Tibial nerve (tissue), 4 donors: Measurements from ENCODE around the gene CLEC6A. TPM values are rescaled to one million over a fixed set of nuclear protein-coding genes. Genes with fewer than 3 reads are reported as not detected.
"Not testable (repeated sequence)": the region's sequence is repeated elsewhere in the genome, so short reads cannot be mapped to it uniquely, and the experiment has no call there.

Experiments used
- DNase-seq, 2 donors: peaks; one replicate each; pipeline ENCODE4 v3.0.0-alpha.2; 2019; ENCODE audit warnings: low spot score in 2 of 2
- H3K27ac ChIP-seq, 4 donors: fragments of 200-600 bp; sonication (generic) in 3 of 4; one replicate each; pipeline ENCODE4 v1.5.1; 2017 to 2019; ENCODE audit warnings: mild to moderate bottlenecking in 1 of 4
- H3K27me3 ChIP-seq, 2 donors: fragments of 200-600 bp; sonication (generic) in 1 of 2; one replicate each; pipeline versions ENCODE4 v1.5.1 to v1.6.0; 2017 to 2019
- H3K36me3 ChIP-seq, 3 donors: fragments of 200-600 bp; sonication (generic); one replicate each; pipeline ENCODE4 v1.5.1; 2018 to 2019
- H3K4me1 ChIP-seq, 4 donors: fragments of 200-600 bp; sonication (generic) in 3 of 4; one replicate each; pipeline ENCODE4 v1.5.1; 2017 to 2019
- H3K4me3 ChIP-seq, 4 donors: fragments of 200-600 bp; sonication (generic) in 3 of 4; one replicate each; pipeline ENCODE4 v1.5.1; 2017 to 2019; ENCODE audit warnings: mild to moderate bottlenecking in 1 of 4, moderate library complexity in 1 of 4
- H3K9me3 ChIP-seq, 4 donors: fragments of 200-600 bp; sonication (generic) in 3 of 4; one replicate each; pipeline ENCODE4 v1.5.1; 2017 to 2019
- EP300 ChIP-seq, 2 donors: sonication (generic); formaldehyde crosslinking; IDR thresholded peaks; one replicate each; pipeline ENCODE4 v1.6.1; 2017; ENCODE audit warnings: antibody characterized with exemption in 2 of 2, mild to moderate bottlenecking in 1 of 2
- POLR2A ChIP-seq, 2 donors: fragments of 450-650 bp; IDR thresholded peaks; one replicate each; pipeline ENCODE4 v1.6.1; 2017; ENCODE audit warnings: antibody characterized with exemption in 2 of 2, mild to moderate bottlenecking in 2 of 2, moderate library complexity in 2 of 2
- WGBS, 2 donors: methylation state at CpG; one replicate each; pipeline ENCODE4 v1.1.5; 2018; 5-methylcytosine and 5-hydroxymethylcytosine counted together
- total RNA-seq, 4 donors: library from RNA; depleted of rRNA; stranded (reverse); fragments of >200 nt; gene quantifications; one replicate each; pipeline ENCODE4 v1.1.0, GENCODE V29; 2016
- TF ChIP-seq, protein P1 (sequence below), 5 experiments: fragments of 200-600 bp in 3 of 5; fragments of 450-650 bp in 2 of 5; sonication (generic) in 3 of 5; IDR thresholded peaks; one replicate each; pipeline ENCODE4 v1.5.1; 2016 to 2019; ENCODE audit warnings: antibody characterized with exemption in 5 of 5, mild to moderate bottlenecking in 3 of 5, moderate library complexity in 2 of 5

CLEC6A gene
- not detected for total RNA-seq

DNA sequence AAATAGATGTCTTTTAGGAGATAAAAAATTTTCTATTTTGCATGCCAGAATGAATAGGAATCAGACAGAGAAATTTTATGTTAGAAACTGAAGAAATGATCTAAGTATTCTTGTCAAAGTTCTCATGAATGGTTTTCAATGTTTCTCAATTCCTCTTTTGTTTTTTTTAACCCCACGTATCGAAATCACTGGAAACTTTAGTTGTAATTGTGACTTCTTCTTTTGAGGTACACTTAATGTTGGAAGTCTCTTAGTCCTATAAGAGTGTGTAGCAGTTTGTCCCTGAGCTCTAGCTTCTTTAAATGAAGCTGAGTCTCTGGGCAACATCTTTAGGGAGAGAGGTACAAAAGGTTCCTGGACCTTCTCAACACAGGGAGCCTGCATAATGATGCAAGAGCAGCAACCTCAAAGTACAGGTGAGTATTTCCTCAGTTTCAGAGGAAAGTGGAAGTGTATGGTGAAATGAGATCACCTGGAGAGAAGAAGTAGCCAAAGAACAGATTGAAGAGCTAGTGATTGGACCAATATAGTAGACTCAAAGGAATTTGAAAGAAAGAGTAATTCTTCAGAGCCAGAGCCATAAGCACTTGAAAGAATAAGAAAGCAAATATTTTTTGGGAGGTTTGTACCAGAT, at the start of gene CLEC6A:
TSS of gene CLEC6A (plus strand) at position 236 of the 634 bp plus-strand sequence. CDS start at position 386, 150 bp downstream.
- 52 to 58% methylated on average over 2 of the region's 2 CpGs for WGBS, 2 donors
- Histone ChIP-seq H3K36me3 (no peaks in the 10 kb centered on the region), H3K4me1 (no peaks in the 10 kb centered on the region), H3K9me3 (no peaks in the 10 kb centered on the region), H3K27ac (no peak within 1 kb of the TSS), H3K4me3 (no peak within 1 kb of the TSS), H3K27me3 (no peaks in the 10 kb centered on the region)
- TF ChIP-seq POLR2A (IDR thresholded peaks at IDR 0.05) (no peak), EP300 (IDR thresholded peaks at IDR 0.05) (no peak)
- TF ChIP-seq, protein P1, sequence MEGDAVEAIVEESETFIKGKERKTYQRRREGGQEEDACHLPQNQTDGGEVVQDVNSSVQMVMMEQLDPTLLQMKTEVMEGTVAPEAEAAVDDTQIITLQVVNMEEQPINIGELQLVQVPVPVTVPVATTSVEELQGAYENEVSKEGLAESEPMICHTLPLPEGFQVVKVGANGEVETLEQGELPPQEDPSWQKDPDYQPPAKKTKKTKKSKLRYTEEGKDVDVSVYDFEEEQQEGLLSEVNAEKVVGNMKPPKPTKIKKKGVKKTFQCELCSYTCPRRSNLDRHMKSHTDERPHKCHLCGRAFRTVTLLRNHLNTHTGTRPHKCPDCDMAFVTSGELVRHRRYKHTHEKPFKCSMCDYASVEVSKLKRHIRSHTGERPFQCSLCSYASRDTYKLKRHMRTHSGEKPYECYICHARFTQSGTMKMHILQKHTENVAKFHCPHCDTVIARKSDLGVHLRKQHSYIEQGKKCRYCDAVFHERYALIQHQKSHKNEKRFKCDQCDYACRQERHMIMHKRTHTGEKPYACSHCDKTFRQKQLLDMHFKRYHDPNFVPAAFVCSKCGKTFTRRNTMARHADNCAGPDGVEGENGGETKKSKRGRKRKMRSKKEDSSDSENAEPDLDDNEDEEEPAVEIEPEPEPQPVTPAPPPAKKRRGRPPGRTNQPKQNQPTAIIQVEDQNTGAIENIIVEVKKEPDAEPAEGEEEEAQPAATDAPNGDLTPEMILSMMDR (IDR thresholded peaks at IDR 0.05), result no peak
- DNase-seq, result no peak

DNA sequence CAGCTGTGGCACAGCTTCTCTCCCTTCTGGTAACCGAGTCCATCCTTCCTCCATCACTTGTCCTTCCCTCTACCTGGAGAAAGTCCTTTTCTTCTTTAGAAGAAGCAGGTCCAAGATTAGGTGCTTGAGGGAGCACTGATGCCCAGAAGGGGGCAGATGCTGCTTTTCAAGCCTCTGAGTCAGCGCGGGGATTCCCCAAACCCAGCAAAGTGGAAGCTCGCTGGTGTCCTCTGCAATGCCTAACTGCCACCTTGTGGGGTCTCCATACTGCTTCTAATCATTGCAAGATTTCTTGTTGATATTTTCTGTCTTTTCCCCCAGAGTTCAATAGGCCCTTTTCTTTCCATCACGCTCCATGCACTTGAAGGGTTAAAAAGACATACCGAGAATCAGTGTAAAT, 36.2 kb upstream of the CLEC6A start:
- not testable (repeated sequence) for H3K9me3 ChIP-seq, H3K27ac ChIP-seq, H3K27me3 ChIP-seq, DNase-seq, H3K36me3 ChIP-seq, H3K4me3 ChIP-seq, H3K4me1 ChIP-seq
- WGBS, 2 donors, result no CpG with 5 or more reads among the region's 6 CpGs

DNA sequence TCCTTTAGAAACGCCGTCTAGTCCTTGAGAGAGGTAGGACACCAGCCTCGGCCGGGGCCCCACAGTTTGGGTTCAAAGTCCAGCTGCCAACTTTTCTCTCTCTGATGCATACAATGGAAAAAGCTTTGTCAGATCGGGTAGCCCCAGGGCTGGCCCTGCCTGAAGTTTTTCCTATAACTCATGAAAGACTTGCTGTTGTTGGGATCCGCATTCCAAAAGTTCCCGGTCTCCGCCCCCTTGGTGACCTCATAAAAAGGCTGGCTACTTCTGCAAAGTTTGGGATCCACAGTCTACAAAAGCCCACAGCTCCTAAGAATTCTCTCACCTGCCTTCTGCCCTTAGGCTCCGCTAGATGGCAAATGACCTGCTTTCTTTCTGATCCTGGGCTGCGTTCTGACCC, 35.3 kb upstream of the CLEC6A start:
- no peaks in the 10 kb centered on the region for H3K4me1 ChIP-seq
- H3K27ac ChIP-seq, result no peak overlapping the region
- WGBS, 2 donors, result no CpG with 5 or more reads among the region's 10 CpGs
- H3K36me3 ChIP-seq, result no peaks in the 10 kb centered on the region
- TF ChIP-seq EP300 (IDR thresholded peaks at IDR 0.05) (no peak), POLR2A (IDR thresholded peaks at IDR 0.05) (no peak)
- TF ChIP-seq, protein P1 (IDR thresholded peaks at IDR 0.05), result no peak
- DNase-seq, result no peak
- H3K9me3 ChIP-seq, result no peaks in the 10 kb centered on the region
- H3K27me3 ChIP-seq, result no peaks in the 10 kb centered on the region
- H3K4me3 ChIP-seq, result no peak overlapping the region

DNA sequence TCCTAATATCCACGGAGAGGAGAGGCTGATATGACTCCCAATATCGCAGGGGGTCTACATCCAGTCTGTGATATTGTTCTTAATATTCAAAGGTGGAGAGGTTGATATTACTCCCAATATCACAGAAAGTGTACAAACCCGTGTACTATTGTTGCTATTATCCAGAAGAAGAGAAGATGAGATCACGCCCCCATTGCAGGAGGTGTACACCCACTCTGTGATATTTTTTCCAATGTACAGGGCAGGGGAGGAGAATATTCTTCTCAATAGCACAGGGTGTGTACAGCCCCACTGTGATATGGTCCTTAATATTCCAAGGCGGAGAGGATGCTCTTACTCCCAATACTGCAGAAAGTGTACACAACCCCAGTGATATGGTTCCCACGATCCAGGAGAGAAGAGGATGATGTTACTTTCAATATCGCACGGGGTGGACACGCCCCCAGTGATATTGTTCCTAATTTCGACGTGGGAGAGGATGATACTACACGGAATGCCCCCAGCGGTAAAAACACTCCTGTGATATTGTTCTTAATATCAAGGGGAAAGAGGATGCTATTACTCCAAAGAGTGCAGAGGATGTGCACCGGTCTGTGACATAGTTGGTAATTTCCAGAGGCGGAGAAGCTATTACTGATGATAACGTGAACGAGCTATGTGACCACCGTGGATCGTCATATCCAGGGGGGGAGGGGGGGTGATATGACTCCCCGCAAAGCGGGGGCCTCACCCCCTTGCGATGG, 11.1 kb upstream of the CLEC6A start:
- H3K9me3 ChIP-seq, H3K4me1 ChIP-seq, DNase-seq, H3K4me3 ChIP-seq, H3K27me3 ChIP-seq, H3K36me3 ChIP-seq, H3K27ac ChIP-seq: not testable (repeated sequence)
- WGBS, 2 donors, result 89 to 90% methylated on average over 22 of the region's 22 CpGs

DNA sequence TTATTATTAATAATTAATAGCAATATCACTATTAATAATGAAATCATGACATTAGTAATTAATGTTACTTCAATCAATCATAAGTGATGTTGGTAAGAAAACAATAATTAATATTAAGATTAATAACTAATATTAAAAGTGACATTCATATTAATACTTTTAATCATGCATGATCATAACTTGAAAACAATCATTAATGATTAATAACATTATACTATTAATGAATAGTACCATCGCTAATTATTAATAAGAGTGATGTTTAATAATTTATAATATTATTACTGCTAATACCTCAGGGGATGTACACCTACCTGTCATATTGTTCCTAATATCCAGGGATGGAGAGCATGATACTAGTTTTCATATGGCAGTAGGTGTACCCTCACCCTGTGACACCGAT, 10.0 kb upstream of the CLEC6A start:
- Histone ChIP-seq H3K4me3 (no peak overlapping the region), H3K36me3 (no peaks in the 10 kb centered on the region), H3K9me3 (no peaks in the 10 kb centered on the region), H3K27ac (no peak overlapping the region), H3K27me3 (no peaks in the 10 kb centered on the region), H3K4me1 (no peaks in the 10 kb centered on the region)
- DNase-seq, result no peak
- TF ChIP-seq EP300 (IDR thresholded peaks at IDR 0.05), result no peak
- no peak for TF ChIP-seq POLR2A (IDR thresholded peaks at IDR 0.05)
- TF ChIP-seq, protein P1 (IDR thresholded peaks at IDR 0.05), result no peak
- WGBS, 2 donors, result 96 to 97% methylated on average over 2 of the region's 2 CpGs

DNA sequence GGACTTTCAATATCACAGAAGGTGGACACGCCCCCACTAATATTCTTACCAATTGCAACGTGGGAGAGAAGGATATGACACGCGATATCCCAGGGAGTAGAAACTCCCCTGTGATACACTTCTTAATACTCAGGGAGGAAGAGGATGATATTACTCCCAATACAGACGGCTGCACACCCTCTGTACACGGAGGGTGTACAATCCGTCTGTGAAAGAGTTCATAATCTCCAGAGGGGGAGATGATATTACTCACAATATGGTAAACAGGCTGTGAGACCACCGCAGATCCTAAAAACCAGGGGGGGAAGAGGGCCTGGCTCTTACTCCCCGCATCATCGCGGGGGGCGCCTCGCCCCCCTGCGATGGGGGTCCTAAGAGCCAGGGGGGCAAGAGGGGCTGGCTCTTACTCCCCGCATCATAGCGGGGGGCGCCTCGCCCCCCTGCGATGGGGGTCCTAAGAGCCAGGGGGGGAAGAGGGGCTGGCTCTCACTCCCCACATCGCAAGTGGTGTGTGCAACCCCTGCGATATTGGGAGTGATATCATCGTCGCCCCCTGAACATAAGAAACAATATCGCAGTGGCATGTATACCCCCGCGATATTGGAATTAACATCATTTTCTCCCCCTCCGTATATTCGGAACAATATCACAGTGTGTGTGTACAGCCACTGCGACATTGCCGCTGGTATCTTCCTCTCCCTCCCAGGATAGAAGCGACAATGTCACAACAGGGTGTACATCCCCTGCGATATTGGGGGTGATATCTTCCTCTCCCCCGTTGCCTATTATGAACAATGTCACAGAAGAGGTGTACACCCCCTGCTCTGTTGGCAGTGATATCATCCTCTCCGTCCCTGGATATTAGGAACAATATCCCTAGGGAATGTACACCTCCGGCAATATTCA, 8.9 kb upstream of the CLEC6A start:
- no peak for DNase-seq
- no peaks in the 10 kb centered on the region for H3K9me3 ChIP-seq
- H3K4me3 ChIP-seq, result no peak overlapping the region
- no peaks in the 10 kb centered on the region for H3K27me3 ChIP-seq
- no peak overlapping the region for H3K27ac ChIP-seq
- TF ChIP-seq, protein P1 (IDR thresholded peaks at IDR 0.05), result no peak
- TF ChIP-seq POLR2A (IDR thresholded peaks at IDR 0.05) (no peak), EP300 (IDR thresholded peaks at IDR 0.05) (no peak)
- no peaks in the 10 kb centered on the region for H3K4me1 ChIP-seq
- 88 to 90% methylated on average over 34 of the region's 35 CpGs for WGBS, 2 donors
- H3K36me3 ChIP-seq, result no peaks in the 10 kb centered on the region
